WTC11 (cell line): ENCODE results near the gene DTNB. TPM values are rescaled to one million over a fixed set of nuclear protein-coding genes. Genes with fewer than 3 reads are reported as not detected.
A peak's percentile ranks its signal among the peaks of the same experiment; 100 is the strongest.

Experiments
- ATAC-seq: fragments of 200-7000 bp; cut with Tn5 transposase; 2 replicates; pipeline ENCODE4 v1.10.0; 2021; ENCODE audit warnings: mild to moderate bottlenecking, moderate library complexity
- CTCF ChIA-PET: fragments of 300-600 bp; sonication (Branson Sonifier 250); formaldehyde crosslinking; loops from one replicate; lab custom pipeline; 2021; ENCODE audit warnings: antibody characterized with exemption; lab: Charles Lee
- POLR2A ChIA-PET: fragments of 350-600 bp; sonication (Branson Sonifier 250); formaldehyde crosslinking; loops from one replicate; lab custom pipeline; 2021; ENCODE audit warnings: antibody characterized with exemption; lab: Charles Lee
- DNase-seq: peaks from one replicate; pipeline ENCODE4 v3.0.0; 2021; ENCODE audit warnings: low spot score
- H3K27ac Mint-ChIP-seq: 2 replicates; pipeline ENCODE4 v1.8.0; 2021; ENCODE audit warnings: mixed read lengths
- H3K27me3 Mint-ChIP-seq: 2 replicates; pipeline ENCODE4 v1.8.0; 2021; ENCODE audit warnings: low read depth, mild to moderate bottlenecking, moderate library complexity, mixed read lengths
- H3K36me3 Mint-ChIP-seq: 2 replicates; pipeline ENCODE4 v1.8.0; 2021; ENCODE audit warnings: mixed read lengths
- H3K4me1 Mint-ChIP-seq: 2 replicates; pipeline ENCODE4 v1.8.0; 2022; ENCODE audit warnings: mixed read lengths
- H3K4me3 Mint-ChIP-seq: 2 replicates; pipeline ENCODE4 v1.8.0; 2021; ENCODE audit warnings: mild to moderate bottlenecking, moderate library complexity, mixed read lengths
- H3K9me3 Mint-ChIP-seq: 2 replicates; pipeline ENCODE4 v1.8.0; 2021; ENCODE audit warnings: mixed read lengths
- CREM ChIP-seq: sonication (generic); formaldehyde crosslinking; IDR thresholded peaks from 2 replicates; pipeline ENCODE4 v1.8.1; 2022; ENCODE audit warnings: mild to moderate bottlenecking, missing genetic modification reagents, moderate library complexity
- ELF4 ChIP-seq: sonication (generic); formaldehyde crosslinking; IDR thresholded peaks from 2 replicates; pipeline ENCODE4 v1.8.1; 2022; ENCODE audit warnings: low read depth, mild to moderate bottlenecking, moderate library complexity, missing genetic modification reagents
- FOXJ3 ChIP-seq: sonication (generic); formaldehyde crosslinking; IDR thresholded peaks from 2 replicates; pipeline ENCODE4 v1.9.0; 2021; ENCODE audit warnings: missing genetic modification reagents, mild to moderate bottlenecking, borderline replicate concordance
- HMGA2 ChIP-seq: fragments of 250-450 bp; sonication (Bioruptor Pico); IDR thresholded peaks from 2 replicates; pipeline ENCODE4 v1.4.0; 2021; ENCODE audit warnings: mild to moderate bottlenecking, moderate library complexity
- JAZF1 ChIP-seq: fragments of 250-450 bp; sonication (Bioruptor Pico); IDR thresholded peaks from 2 replicates; pipeline ENCODE4 v1.9.0; 2021; ENCODE audit warnings: moderate library complexity, mild to moderate bottlenecking, inconsistent platforms
- JUN ChIP-seq: sonication (generic); formaldehyde crosslinking; IDR thresholded peaks from 2 replicates; pipeline ENCODE4 v1.8.0; 2023; ENCODE audit warnings: mild to moderate bottlenecking, missing genetic modification reagents
- KAT7 ChIP-seq: sonication (generic); formaldehyde crosslinking; IDR thresholded peaks from 2 replicates; pipeline ENCODE4 v1.8.1; 2023; ENCODE audit warnings: missing genetic modification reagents, mild to moderate bottlenecking, borderline replicate concordance
- SOX15 ChIP-seq: fragments of 250-450 bp; sonication (Bioruptor Pico); IDR thresholded peaks from 2 replicates; pipeline ENCODE4 v1.9.0; 2021; ENCODE audit warnings: mild to moderate bottlenecking
- SP1 ChIP-seq: sonication (generic); formaldehyde crosslinking; conservative IDR thresholded peaks from 2 replicates; pipeline ENCODE4 v1.8.1; 2022; ENCODE audit warnings: missing genetic modification reagents
- ZBTB21 ChIP-seq: sonication (generic); formaldehyde crosslinking; IDR thresholded peaks from 2 replicates; pipeline ENCODE4 v1.8.1; 2023; ENCODE audit warnings: mild to moderate bottlenecking, missing genetic modification reagents, borderline replicate concordance
- ZNF232 ChIP-seq: sonication (generic); formaldehyde crosslinking; IDR thresholded peaks from 2 replicates; pipeline ENCODE4 v1.8.0; 2022; ENCODE audit warnings: mild to moderate bottlenecking, missing genetic modification reagents
- ZNF396 ChIP-seq: fragments of 250-450 bp; sonication (Bioruptor Pico); IDR thresholded peaks from 2 replicates; pipeline ENCODE4 v1.8.0; 2021; ENCODE audit warnings: mild to moderate bottlenecking, moderate library complexity, borderline replicate concordance
- microRNA-seq: library from miRNA; unstranded; fragments of <30 nt; microRNA quantifications from one replicate; pipeline ENCODE4 v1.2.0, GENCODE V29; 2022; ENCODE audit warnings: borderline number of aligned reads
- total RNA-seq: library from RNA; stranded (reverse); gene quantifications from 3 replicates; pipeline ENCODE4 v1.2.3, GENCODE V29; 2021
- TF ChIP-seq, protein P1 (sequence below): sonication (generic); formaldehyde crosslinking; IDR thresholded peaks from 2 replicates; pipeline ENCODE4 v1.8.0; 2022; ENCODE audit warnings: mild to moderate bottlenecking, missing genetic modification reagents
- TF ChIP-seq, protein P2 (sequence below): sonication (generic); formaldehyde crosslinking; conservative IDR thresholded peaks from 2 replicates; pipeline ENCODE4 v1.8.1; 2023; ENCODE audit warnings: mild to moderate bottlenecking, low read depth, missing genetic modification reagents, moderate library complexity
- TF ChIP-seq, protein P3 (sequence below): sonication (generic); formaldehyde crosslinking; IDR thresholded peaks from 2 replicates; pipeline ENCODE4 v1.8.1; 2022; ENCODE audit warnings: low read depth, missing genetic modification reagents, borderline replicate concordance
- TF ChIP-seq, protein P4 (sequence below): sonication (generic); formaldehyde crosslinking; IDR thresholded peaks from 2 replicates; pipeline ENCODE4 v1.8.1; 2023; ENCODE audit warnings: mild to moderate bottlenecking, missing genetic modification reagents

Gene DTNB
- total RNA-seq, 1 experiment from 2014 or later, result 39.9 TPM

DNA sequence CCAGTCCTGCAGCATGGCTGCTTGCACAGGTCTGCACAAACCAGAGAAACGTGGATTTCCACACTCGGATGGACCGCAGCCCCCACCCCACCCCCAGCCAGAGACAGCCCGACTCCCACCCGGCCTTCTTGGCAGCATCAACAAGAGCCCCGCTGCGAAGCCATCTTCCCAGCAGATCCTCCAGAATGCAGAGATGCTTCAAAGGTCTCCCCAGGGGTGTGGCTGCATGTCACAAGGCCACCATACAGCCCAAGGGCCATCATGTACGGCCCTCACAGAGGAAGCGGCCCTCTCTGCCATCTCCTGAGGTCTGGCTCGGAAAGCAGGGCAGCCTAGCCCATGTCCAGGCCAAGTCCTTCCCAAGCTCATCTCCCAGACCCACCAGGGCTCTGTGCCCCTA, 343.1 kb downstream of the DTNB start:
- H3K4me1 Mint-ChIP-seq, result peaks cover 29% of the 10 kb centered on the region

DNA sequence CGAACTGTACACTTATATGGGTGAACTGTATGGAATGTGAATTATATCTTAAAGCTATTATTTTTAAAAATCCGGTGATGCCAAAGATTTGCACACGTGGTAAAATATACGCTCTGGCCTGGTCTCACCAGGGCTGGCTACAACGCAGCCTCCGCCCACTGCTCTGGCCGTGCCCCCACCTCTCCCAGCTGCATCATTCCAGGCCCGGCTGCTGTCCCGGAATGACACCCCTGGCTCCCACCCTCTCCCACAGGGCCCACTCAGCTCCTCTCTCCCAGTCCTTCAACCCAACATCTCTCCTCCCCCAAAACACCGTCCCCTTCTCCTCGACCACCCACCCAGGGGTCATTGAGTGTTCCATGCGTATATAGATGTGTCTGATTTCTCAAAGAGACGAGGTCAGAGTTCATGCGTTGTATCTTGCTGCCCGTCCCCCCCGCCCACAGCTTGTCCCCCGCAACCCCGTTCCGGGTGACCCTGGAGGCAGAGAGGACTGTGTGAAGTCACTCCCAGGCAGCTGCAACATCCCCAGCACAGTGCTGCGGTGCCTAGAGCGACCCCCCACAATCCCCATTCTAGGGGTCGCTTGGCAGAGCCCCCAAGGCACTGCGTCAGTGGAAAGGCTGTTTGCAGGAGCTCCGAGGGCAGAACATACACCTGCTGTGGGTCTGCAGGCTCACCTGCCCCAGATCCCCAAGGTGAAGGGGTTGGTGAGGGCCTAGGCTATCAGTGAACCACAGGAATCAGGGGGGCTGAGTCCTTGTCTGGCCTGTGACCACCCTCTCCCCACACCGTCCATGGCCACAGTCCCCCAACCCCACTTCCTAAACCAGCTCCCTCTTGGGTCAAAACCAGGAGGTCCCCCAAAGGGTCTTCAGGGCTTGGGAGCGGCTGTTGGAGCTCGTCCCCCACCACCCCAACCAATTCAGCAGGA, 345.0 kb downstream of the DTNB start:
- CTCF ChIA-PET, result interaction anchor here (1.1 to 1.9 kb wide), 4 partner anchors 11 to 51 kb away, joined by 3 to 8 read pairs (median 6); no protein-coding TSS in a partner anchor
- H3K4me3 Mint-ChIP-seq, result no peak overlapping the region
- TF ChIP-seq FOXJ3 (CRISPR knock-in tag) (no peak), KAT7 (CRISPR knock-in tag) (no peak), ZNF232 (no peak), ZBTB21 (CRISPR knock-in tag) (no peak), SP1 (CRISPR knock-in tag) (no peak), JUN (no peak)
- TF ChIP-seq, protein P1, sequence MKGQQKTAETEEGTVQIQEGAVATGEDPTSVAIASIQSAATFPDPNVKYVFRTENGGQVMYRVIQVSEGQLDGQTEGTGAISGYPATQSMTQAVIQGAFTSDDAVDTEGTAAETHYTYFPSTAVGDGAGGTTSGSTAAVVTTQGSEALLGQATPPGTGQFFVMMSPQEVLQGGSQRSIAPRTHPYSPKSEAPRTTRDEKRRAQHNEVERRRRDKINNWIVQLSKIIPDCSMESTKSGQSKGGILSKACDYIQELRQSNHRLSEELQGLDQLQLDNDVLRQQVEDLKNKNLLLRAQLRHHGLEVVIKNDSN (CRISPR knock-in tag), result no peak
- TF ChIP-seq, protein P2, sequence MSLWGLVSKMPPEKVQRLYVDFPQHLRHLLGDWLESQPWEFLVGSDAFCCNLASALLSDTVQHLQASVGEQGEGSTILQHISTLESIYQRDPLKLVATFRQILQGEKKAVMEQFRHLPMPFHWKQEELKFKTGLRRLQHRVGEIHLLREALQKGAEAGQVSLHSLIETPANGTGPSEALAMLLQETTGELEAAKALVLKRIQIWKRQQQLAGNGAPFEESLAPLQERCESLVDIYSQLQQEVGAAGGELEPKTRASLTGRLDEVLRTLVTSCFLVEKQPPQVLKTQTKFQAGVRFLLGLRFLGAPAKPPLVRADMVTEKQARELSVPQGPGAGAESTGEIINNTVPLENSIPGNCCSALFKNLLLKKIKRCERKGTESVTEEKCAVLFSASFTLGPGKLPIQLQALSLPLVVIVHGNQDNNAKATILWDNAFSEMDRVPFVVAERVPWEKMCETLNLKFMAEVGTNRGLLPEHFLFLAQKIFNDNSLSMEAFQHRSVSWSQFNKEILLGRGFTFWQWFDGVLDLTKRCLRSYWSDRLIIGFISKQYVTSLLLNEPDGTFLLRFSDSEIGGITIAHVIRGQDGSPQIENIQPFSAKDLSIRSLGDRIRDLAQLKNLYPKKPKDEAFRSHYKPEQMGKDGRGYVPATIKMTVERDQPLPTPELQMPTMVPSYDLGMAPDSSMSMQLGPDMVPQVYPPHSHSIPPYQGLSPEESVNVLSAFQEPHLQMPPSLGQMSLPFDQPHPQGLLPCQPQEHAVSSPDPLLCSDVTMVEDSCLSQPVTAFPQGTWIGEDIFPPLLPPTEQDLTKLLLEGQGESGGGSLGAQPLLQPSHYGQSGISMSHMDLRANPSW (CRISPR knock-in tag), result no peak
- TF ChIP-seq, protein P3, sequence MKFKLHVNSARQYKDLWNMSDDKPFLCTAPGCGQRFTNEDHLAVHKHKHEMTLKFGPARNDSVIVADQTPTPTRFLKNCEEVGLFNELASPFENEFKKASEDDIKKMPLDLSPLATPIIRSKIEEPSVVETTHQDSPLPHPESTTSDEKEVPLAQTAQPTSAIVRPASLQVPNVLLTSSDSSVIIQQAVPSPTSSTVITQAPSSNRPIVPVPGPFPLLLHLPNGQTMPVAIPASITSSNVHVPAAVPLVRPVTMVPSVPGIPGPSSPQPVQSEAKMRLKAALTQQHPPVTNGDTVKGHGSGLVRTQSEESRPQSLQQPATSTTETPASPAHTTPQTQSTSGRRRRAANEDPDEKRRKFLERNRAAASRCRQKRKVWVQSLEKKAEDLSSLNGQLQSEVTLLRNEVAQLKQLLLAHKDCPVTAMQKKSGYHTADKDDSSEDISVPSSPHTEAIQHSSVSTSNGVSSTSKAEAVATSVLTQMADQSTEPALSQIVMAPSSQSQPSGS (CRISPR knock-in tag), result no peak
- TF ChIP-seq, all 79 proteins: peak for 0
- Mint-ChIP-seq H3K9me3 (peaks cover 8% of the 10 kb centered on the region), H3K27me3 (no peaks in the 10 kb centered on the region), H3K36me3 (peaks cover 14% of the 10 kb centered on the region), H3K27ac (no peak overlapping the region), H3K4me1 (peaks cover 17% of the 10 kb centered on the region)
- POLR2A ChIA-PET, result no interaction called here
- no peak for DNase-seq
- no peak for ATAC-seq

More for the DNA sequence above, 343.1 kb downstream of the DTNB start:
- DNase-seq, result no peak
- Mint-ChIP-seq H3K36me3 (peaks cover 14% of the 10 kb centered on the region), H3K9me3 (peaks cover 8% of the 10 kb centered on the region), H3K4me3 (no peak overlapping the region), H3K27me3 (no peaks in the 10 kb centered on the region), H3K27ac (no peak overlapping the region)
- TF ChIP-seq HMGA2 (CRISPR knock-in tag), result no peak
- no peak for TF ChIP-seq CREM (CRISPR knock-in tag)
- no peak for TF ChIP-seq JAZF1 (CRISPR knock-in tag)
- TF ChIP-seq ZNF396, result no peak
- no peak for TF ChIP-seq ELF4
- TF ChIP-seq, protein P4, sequence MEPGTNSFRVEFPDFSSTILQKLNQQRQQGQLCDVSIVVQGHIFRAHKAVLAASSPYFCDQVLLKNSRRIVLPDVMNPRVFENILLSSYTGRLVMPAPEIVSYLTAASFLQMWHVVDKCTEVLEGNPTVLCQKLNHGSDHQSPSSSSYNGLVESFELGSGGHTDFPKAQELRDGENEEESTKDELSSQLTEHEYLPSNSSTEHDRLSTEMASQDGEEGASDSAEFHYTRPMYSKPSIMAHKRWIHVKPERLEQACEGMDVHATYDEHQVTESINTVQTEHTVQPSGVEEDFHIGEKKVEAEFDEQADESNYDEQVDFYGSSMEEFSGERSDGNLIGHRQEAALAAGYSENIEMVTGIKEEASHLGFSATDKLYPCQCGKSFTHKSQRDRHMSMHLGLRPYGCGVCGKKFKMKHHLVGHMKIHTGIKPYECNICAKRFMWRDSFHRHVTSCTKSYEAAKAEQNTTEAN (CRISPR knock-in tag), result no peak
- no peak for TF ChIP-seq SOX15 (CRISPR knock-in tag)
- POLR2A ChIA-PET, result no interaction called here
- no peak for ATAC-seq
- CTCF ChIA-PET, result interaction anchor here (1.8 kb wide), 1 partner anchor 32 kb away, joined by 8 read pairs; no protein-coding TSS in a partner anchor

Small RNAs within 50 kb of the gene (microRNA-seq; reads per million reads assigned to microRNA genes)
- gene MIR1301, result 394 reads per million, percentile 82 among the genes with 10 or more reads in this experiment

Other genes starting within 250 kb of the DTNB start
- 31.3 to 37.8 TPM (median 33.6 TPM) in 3 replicates for gene ASXL2, start 204.9 kb upstream of the DTNB start, total RNA-seq